Colonic mucosa (tissue), 4 donors: ENCODE measurements around the gene PKM. TPM values are rescaled to one million over a fixed set of nuclear protein-coding genes. Genes with fewer than 3 reads are reported as not detected.

Experiments used
- DNase-seq: peaks from one replicate; pipeline ENCODE4 v3.0.0-alpha.2; 2020
- H3K27ac ChIP-seq: fragments of 200-600 bp; one replicate; pipeline ENCODE4 v1.8.0; 2021
- H3K27me3 ChIP-seq: fragments of 200-600 bp; one replicate; pipeline ENCODE4 v1.8.0; 2021
- H3K36me3 ChIP-seq: fragments of 200-600 bp; one replicate; pipeline ENCODE4 v1.8.0; 2021
- H3K4me1 ChIP-seq: fragments of 200-600 bp; one replicate; pipeline ENCODE4 v1.8.0; 2021; ENCODE audit warnings: mild to moderate bottlenecking
- H3K4me3 ChIP-seq: fragments of 200-600 bp; one replicate; pipeline ENCODE4 v1.8.0; 2021
- H3K9ac ChIP-seq, 2 donors: one replicate each; pipeline ENCODE4 v1.7.0; 2013; ENCODE audit warnings: control low read depth in 2 of 2, low read depth in 2 of 2, low read length in 2 of 2
- H3K9me3 ChIP-seq: fragments of 200-600 bp; one replicate; pipeline ENCODE4 v1.8.0; 2021
- CTCF ChIP-seq: fragments of 200-600 bp; IDR thresholded peaks from one replicate; pipeline ENCODE4 v1.8.0; 2022; ENCODE audit warnings: antibody characterized with exemption, mild to moderate bottlenecking
- intact Hi-C: fragments of 100-400 bp; cut with DNase I; formaldehyde crosslinking; loops from one replicate; pipeline ENCODE4 v1.14.1; 2022
- total RNA-seq, 2 donors: library from RNA; stranded (reverse); fragmentation: NEBNext Ultra II Directional in 1 of 2; extraction: Animal tissue kit (Norgen Biotek cat#: 25700) in 1 of 2; gene quantifications; one replicate each; pipeline ENCODE4 v1.2.1, GENCODE V29; 2021
- donor health status: healthy.
- donor health status: DM: no; HTN: no; CAD: no.
- donor health status: DM: no; HTN: no; CAD: no.

PKM gene
- total RNA-seq, 2 donors from 2014 or later = 769 to 946 TPM

- no peak for TF ChIP-seq CTCF
- H3K36me3 ChIP-seq = no peaks in the 10 kb centered on the region
- H3K4me1 ChIP-seq = no peaks in the 10 kb centered on the region
- no peak for DNase-seq
- intact Hi-C loops = no loop called here
- H3K9ac ChIP-seq = no peak overlapping the region
- H3K27ac ChIP-seq = no peak overlapping the region
- H3K27me3 ChIP-seq = peaks cover 15% of the 10 kb centered on the region
- H3K9me3 ChIP-seq = no peaks in the 10 kb centered on the region
- no peak overlapping the region for H3K4me3 ChIP-seq
Observed at GRCh38 chr15:72182244-72182643, 48.7 kb downstream of the PKM start.

- H3K27me3 ChIP-seq = peaks cover 15% of the 10 kb centered on the region
- H3K9me3 ChIP-seq = no peaks in the 10 kb centered on the region
- no peak for DNase-seq
- H3K4me3 ChIP-seq = no peak overlapping the region
- TF ChIP-seq CTCF = no peak
- H3K27ac ChIP-seq = no peak overlapping the region
- no peak overlapping the region for H3K9ac ChIP-seq
- no peaks in the 10 kb centered on the region for H3K4me1 ChIP-seq
- no peaks in the 10 kb centered on the region for H3K36me3 ChIP-seq
- intact Hi-C loops = no loop called here
Observed at GRCh38 chr15:72180761-72181324, 50.1 kb downstream of the PKM start.

- peaks cover 15% of the 10 kb centered on the region for H3K27me3 ChIP-seq
- no peaks in the 10 kb centered on the region for H3K36me3 ChIP-seq
- no peak for TF ChIP-seq CTCF
- intact Hi-C loops = no loop called here
- no peaks in the 10 kb centered on the region for H3K4me1 ChIP-seq
- DNase-seq = no peak
- no peak overlapping the region for H3K9ac ChIP-seq
- no peaks in the 10 kb centered on the region for H3K9me3 ChIP-seq
- no peak overlapping the region for H3K4me3 ChIP-seq
- no peak overlapping the region for H3K27ac ChIP-seq
Observed at GRCh38 chr15:72179950-72180581, 50.9 kb downstream of the PKM start.

GRCh38 chr15:72178976-72179585, 51.9 kb downstream of the PKM start:
- TF ChIP-seq CTCF = no peak
- Histone ChIP-seq H3K27me3 (peaks cover 9% of the 10 kb centered on the region), H3K4me3 (no peak overlapping the region), H3K9me3 (no peaks in the 10 kb centered on the region), H3K36me3 (no peaks in the 10 kb centered on the region), H3K9ac (no peak overlapping the region), H3K4me1 (no peaks in the 10 kb centered on the region), H3K27ac (no peak overlapping the region)
- DNase-seq = no peak
- intact Hi-C loops = no loop called here

GRCh38 chr15:72176743-72177142, 54.2 kb downstream of the PKM start:
- Histone ChIP-seq H3K9me3 (no peaks in the 10 kb centered on the region), H3K27me3 (no peaks in the 10 kb centered on the region), H3K36me3 (no peaks in the 10 kb centered on the region), H3K27ac (no peak overlapping the region), H3K4me3 (no peak overlapping the region), H3K9ac (no peak overlapping the region), H3K4me1 (no peaks in the 10 kb centered on the region)
- intact Hi-C loops = no loop called here
- no peak for TF ChIP-seq CTCF
- DNase-seq = no peak
